Nephron progenitor cell (in vitro differentiated cells): Measurements from ENCODE around the gene PRPH.
A peak's percentile ranks its signal among the peaks of the same experiment; 100 is the strongest.

Experiments
- DNase-seq: peaks from one replicate; pipeline ENCODE4 v3.0.0; 2021
- H3K27ac Mint-ChIP-seq: 2 replicates; pipeline ENCODE4 v1.8.0; 2021; ENCODE audit warnings: mild to moderate bottlenecking, moderate library complexity, mixed read lengths
- H3K27me3 Mint-ChIP-seq: 2 replicates; pipeline ENCODE4 v1.8.0; 2021; ENCODE audit warnings: mild to moderate bottlenecking, low read depth, mixed read lengths; ENCODE audit not compliant: poor library complexity
- H3K36me3 Mint-ChIP-seq: 2 replicates; pipeline ENCODE4 v1.8.0; 2021; ENCODE audit warnings: low read depth, mixed read lengths
- H3K4me1 Mint-ChIP-seq: 2 replicates; pipeline ENCODE4 v1.8.0; 2021; ENCODE audit warnings: mixed read lengths
- H3K4me3 Mint-ChIP-seq: 2 replicates; pipeline ENCODE4 v1.8.0; 2021; ENCODE audit warnings: mild to moderate bottlenecking, moderate library complexity, mixed read lengths
- H3K9me3 Mint-ChIP-seq: 2 replicates; pipeline ENCODE4 v1.8.0; 2021; ENCODE audit warnings: mild to moderate bottlenecking, moderate library complexity, mixed read lengths
- CTCF ChIP-seq: fragments of 200-600 bp; sonication (generic); IDR thresholded peaks from 2 replicates; pipeline ENCODE4 v1.5.0; 2021; ENCODE audit warnings: antibody characterized with exemption

Gene PRPH

GRCh38 chr12:49292729-49293055, 2.3 kb upstream of the PRPH start:
- DNase-seq: no peak
- peaks cover 26% of the 10 kb centered on the region for H3K4me1 Mint-ChIP-seq
- no peaks in the 10 kb centered on the region for H3K36me3 Mint-ChIP-seq
- no peak overlapping the region for H3K4me3 Mint-ChIP-seq
- H3K9me3 Mint-ChIP-seq: no peaks in the 10 kb centered on the region
- no peak overlapping the region for H3K27ac Mint-ChIP-seq
- peaks cover 89% of the 10 kb centered on the region for H3K27me3 Mint-ChIP-seq
- TF ChIP-seq CTCF: no peak

- Mint-ChIP-seq H3K4me3 (no peak overlapping the region), H3K9me3 (no peaks in the 10 kb centered on the region), H3K4me1 (peaks cover 20% of the 10 kb centered on the region), H3K36me3 (no peaks in the 10 kb centered on the region), H3K27me3 (peaks cover 89% of the 10 kb centered on the region), H3K27ac (no peak overlapping the region)
- no peak for TF ChIP-seq CTCF
- peak; percentile 25 for DNase-seq
Observed at GRCh38 chr12:49293056-49293956, 1.6 kb upstream of the PRPH start.

- H3K4me1 Mint-ChIP-seq: peaks cover 17% of the 10 kb centered on the region
- H3K27me3 Mint-ChIP-seq: peaks cover 91% of the 10 kb centered on the region
- no peaks in the 10 kb centered on the region for H3K9me3 Mint-ChIP-seq
- no peaks in the 10 kb centered on the region for H3K36me3 Mint-ChIP-seq
- DNase-seq: no peak
- H3K27ac Mint-ChIP-seq: no peak overlapping the region
- no peak for TF ChIP-seq CTCF
- H3K4me3 Mint-ChIP-seq: no peak overlapping the region
Observed at GRCh38 chr12:49294086-49294803, 702 bp upstream of the PRPH start.

- Mint-ChIP-seq H3K27ac (no peak overlapping the region), H3K9me3 (no peaks in the 10 kb centered on the region), H3K27me3 (peaks cover 93% of the 10 kb centered on the region), H3K4me1 (peaks cover 17% of the 10 kb centered on the region), H3K36me3 (no peaks in the 10 kb centered on the region), H3K4me3 (no peak overlapping the region)
- no peak for DNase-seq
- no peak for TF ChIP-seq CTCF
Observed at GRCh38 chr12:49294804-49295081, 204 bp upstream of the PRPH start.

- H3K4me3 Mint-ChIP-seq: peak overlapping the region; percentile 45
Observed at GRCh38 chr12:49296034-49296835, 1.3 kb downstream of the PRPH start.

More at GRCh38 chr12:49296034-49296835, 1.3 kb downstream of the PRPH start:
- Mint-ChIP-seq H3K27ac (no peak overlapping the region), H3K27me3 (peaks cover 100% of the 10 kb centered on the region), H3K9me3 (no peaks in the 10 kb centered on the region), H3K4me1 (peaks cover 17% of the 10 kb centered on the region), H3K36me3 (no peaks in the 10 kb centered on the region)
- TF ChIP-seq CTCF: peak; percentile 71
- peak; percentile 72 for DNase-seq
